ENCODE measurements around the gene CARMIL1.

The CARMIL1 gene

GRCh38 chr6:25630508-25631278, 351.5 kb downstream of the CARMIL1 start:
- peak; percentile 7 to 61 for DNase-seq

- DNase-seq, result no peak
These were observed 356.7 kb downstream of the CARMIL1 start for GRCh38 chr6:25635886-25636317.

- no peak for DNase-seq
These were observed 358.0 kb downstream of the CARMIL1 start for GRCh38 chr6:25637211-25637610.

GRCh38 chr6:25637960-25638434, 358.8 kb downstream of the CARMIL1 start:
- DNase-seq, result peak; percentile 86 to 98

GRCh38 chr6:25639653-25640052, 360.5 kb downstream of the CARMIL1 start:
- no peak for DNase-seq

- no peak for DNase-seq
These were observed 361.3 kb downstream of the CARMIL1 start for GRCh38 chr6:25640446-25640845.

GRCh38 chr6:25640891-25641290, 361.7 kb downstream of the CARMIL1 start:
- DNase-seq, result no peak

GRCh38 chr6:25641377-25641776, 362.2 kb downstream of the CARMIL1 start:
- DNase-seq, result no peak

GRCh38 chr6:25641940-25642666, 362.9 kb downstream of the CARMIL1 start:
- DNase-seq, result no peak

GRCh38 chr6:25642667-25643328, 363.6 kb downstream of the CARMIL1 start:
- no peak for DNase-seq

GRCh38 chr6:25645916-25646315, 366.7 kb downstream of the CARMIL1 start:
- DNase-seq, result no peak

- DNase-seq, result no peak
These were observed 370.4 kb downstream of the CARMIL1 start for GRCh38 chr6:25649611-25650010.

- DNase-seq, result peak; percentile 6 to 50
These were observed 372.9 kb downstream of the CARMIL1 start, which contains the start of gene SCGN for GRCh38 chr6:25652007-25652515. Gene SCGN, plus strand, starts transcription at chr6:25652215. Its CDS starts 189 bp downstream, at chr6:25652404.

- peak in 1 of 2 experiments; percentile 17 for DNase-seq
These were observed 376.5 kb downstream of the CARMIL1 start for GRCh38 chr6:25655723-25656122.

- DNase-seq, result peak; percentile 45 to 83
These were observed 380.6 kb downstream of the CARMIL1 start for GRCh38 chr6:25659633-25660368.

- peak in 1 of 2 experiments; percentile 34 for DNase-seq
These were observed 381.3 kb downstream of the CARMIL1 start for GRCh38 chr6:25660512-25660911.

GRCh38 chr6:25661129-25661779, 382.1 kb downstream of the CARMIL1 start:
- no peak for DNase-seq

- DNase-seq, result no peak
These were observed 386.3 kb downstream of the CARMIL1 start for GRCh38 chr6:25665455-25665854.

- DNase-seq, result peak in 1 of 2 experiments; percentile 4
These were observed 390.2 kb downstream of the CARMIL1 start for GRCh38 chr6:25669413-25669812.

Measured in NCI-H2081 (cell line).